GM12878 (cell line): ENCODE measurements around the gene RPL38. TPM values are rescaled to one million over a fixed set of nuclear protein-coding genes. Genes with fewer than 3 reads are reported as not detected.

Source experiments
- ATAC-seq: fragments of 200-7000 bp; cut with Tn5 transposase; 3 replicates; pipeline ENCODE4 v1.9.1; 2020; ENCODE audit warnings: mild to moderate bottlenecking, moderate library complexity
- BruUV-seq: library from RNA; stranded (reverse); fragments of 400-500 nt; replicated peaks from 2 replicates; lab custom pipeline; 2021; lab: Mats Ljungman, UMichigan
- CTCF ChIA-PET: fragments of 300-600 bp; sonication (Branson Sonifier 250); formaldehyde crosslinking; extraction: SDS; loops from one replicate; lab custom pipeline; 2021; ENCODE audit warnings: inconsistent platforms; lab: Yijun Ruan, JAX
- POLR2A ChIA-PET: fragments of 350-600 bp; formaldehyde crosslinking; extraction: SDS; loops from one replicate; lab custom pipeline; 2021; ENCODE audit warnings: inconsistent platforms; lab: Charles Lee
- RAD21 ChIA-PET: fragments of 300-600 bp; sonication (Branson Sonifier 250); formaldehyde crosslinking; loops from one replicate; lab custom pipeline; 2023; ENCODE audit warnings: antibody characterized with exemption; ENCODE audit not compliant: unreplicated experiment; lab: Charles Lee
- SMC1A ChIA-PET: fragments of 300-600 bp; sonication (Branson Sonifier 250); formaldehyde crosslinking; loops from one replicate; lab custom pipeline; 2023; ENCODE audit not compliant: unreplicated experiment, uncharacterized antibody; lab: Charles Lee
- DNase-seq: peaks from one replicate; pipeline ENCODE4 v3.0.0-alpha.2; 2011; ENCODE audit warnings: low read depth, low spot score
- FAIRE-seq: peaks from 3 replicates; lab custom pipeline; 2011; peaks lifted over from hg19 to GRCh38; lab: Jason Lieb, UNC
- H2AFZ ChIP-seq: 2 replicates; pipeline ENCODE4 v1.6.0; 2011; ENCODE audit warnings: low read depth, low read length, control low read depth; ENCODE audit not compliant: control insufficient read depth
- H3K27ac ChIP-seq: 2 replicates; pipeline ENCODE4 v1.5.1; 2011; ENCODE audit warnings: control low read depth; ENCODE audit not compliant: control insufficient read depth, insufficient read depth
- H3K27me3 ChIP-seq, 2 experiments: replicated peaks in 1 of 2; 2 replicates each; pipeline versions ENCODE4 v1.6.0 to v1.6.1; 2011; ENCODE audit warnings: low read length in 1 of 2; ENCODE audit not compliant: control insufficient read depth in 2 of 2, insufficient read depth in 2 of 2
- H3K36me3 ChIP-seq, 2 experiments: 2 replicates each; pipeline ENCODE4 v1.5.1; 2011; ENCODE audit warnings: low read length in 1 of 2; ENCODE audit not compliant: control insufficient read depth in 2 of 2, insufficient read depth in 2 of 2
- H3K4me1 ChIP-seq: 2 replicates; pipeline ENCODE4 v1.6.1; 2011; ENCODE audit warnings: mild to moderate bottlenecking, low read length, moderate library complexity, mixed read lengths; ENCODE audit not compliant: control insufficient read depth, insufficient read depth
- H3K4me2 ChIP-seq: 2 replicates; pipeline ENCODE4 v1.6.0; 2011; ENCODE audit warnings: control low read depth; ENCODE audit not compliant: control insufficient read depth, insufficient read depth
- H3K4me3 ChIP-seq: fragments of 200-600 bp; sonication (generic); 2 replicates; pipeline ENCODE4 v1.5.1; 2016
- H3K79me2 ChIP-seq: 2 replicates; pipeline ENCODE4 v1.6.0; 2011; ENCODE audit warnings: low read length; ENCODE audit not compliant: control insufficient read depth, insufficient read depth
- H3K9ac ChIP-seq: 2 replicates; pipeline ENCODE4 v1.8.0; 2011; ENCODE audit warnings: low read length, control low read depth, mixed read lengths; ENCODE audit not compliant: control insufficient read depth, insufficient read depth
- H3K9me3 ChIP-seq: replicated peaks from 3 replicates; pipeline ENCODE4 v1.5.1; 2011; ENCODE audit warnings: mild to moderate bottlenecking, low read length; ENCODE audit not compliant: control insufficient read depth, insufficient read depth
- H4K20me1 ChIP-seq: 2 replicates; pipeline ENCODE4 v1.6.0; 2011; ENCODE audit not compliant: control insufficient read depth, insufficient read depth
- ATF2 ChIP-seq: IDR thresholded peaks from 2 replicates; pipeline ENCODE4 v1.6.1; 2012; ENCODE audit warnings: low read length, inconsistent platforms
- BHLHE40 ChIP-seq, 2 experiments: fragments of 450-650 bp in 1 of 2; IDR thresholded peaks; 2 replicates each; pipeline ENCODE4 v1.6.1; 2011 to 2017; ENCODE audit warnings: low read depth in 2 of 2, borderline replicate concordance in 1 of 2, improper control_type of control experiment in 1 of 2, low read length in 1 of 2, mild to moderate bottlenecking in 1 of 2
- CHD1 ChIP-seq: IDR thresholded peaks from 2 replicates; pipeline ENCODE4 v1.6.1; 2012; ENCODE audit warnings: low read depth, low read length, improper control_type of control experiment
- IKZF1 ChIP-seq: fragments of 450-650 bp; conservative IDR thresholded peaks from 2 replicates; pipeline ENCODE4 v1.6.1; 2017; ENCODE audit warnings: antibody characterized with exemption, mild to moderate bottlenecking
- NBN ChIP-seq: fragments of 450-650 bp; IDR thresholded peaks from 2 replicates; pipeline ENCODE4 v1.6.1; 2016
- NFYA ChIP-seq: IDR thresholded peaks from 2 replicates; pipeline ENCODE4 v1.6.1; 2011; ENCODE audit warnings: low read depth, mild to moderate bottlenecking, low read length, improper control_type of control experiment, borderline replicate concordance
- NR2C2 ChIP-seq: IDR thresholded peaks from 2 replicates; pipeline ENCODE4 v1.6.1; 2011; ENCODE audit warnings: borderline replicate concordance, low read depth; ENCODE audit not compliant: control insufficient read depth, insufficient read length
- PAX5 ChIP-seq: IDR thresholded peaks from 2 replicates; pipeline ENCODE4 v1.6.1; 2011; ENCODE audit warnings: low read depth, low read length, borderline replicate concordance
- REST ChIP-seq: IDR thresholded peaks from 2 replicates; pipeline ENCODE4 v1.6.1; 2012; ENCODE audit warnings: mild to moderate bottlenecking, low read depth, low read length
- STAT3 ChIP-seq: IDR thresholded peaks from 2 replicates; pipeline ENCODE4 v1.6.1; 2011; ENCODE audit warnings: low read depth, low read length, improper control_type of control experiment
- TBL1XR1 ChIP-seq: IDR thresholded peaks from 2 replicates; pipeline ENCODE4 v1.6.1; 2012; ENCODE audit warnings: low read depth, low read length, improper control_type of control experiment
- ZBTB4 ChIP-seq: fragments of 450-650 bp; formaldehyde crosslinking; IDR thresholded peaks from 2 replicates; pipeline ENCODE4 v1.4.0; 2022; ENCODE audit warnings: mild to moderate bottlenecking, moderate library complexity
- ZNF217 ChIP-seq: fragments of 450-650 bp; IDR thresholded peaks from 2 replicates; pipeline ENCODE4 v1.6.1; 2017; ENCODE audit warnings: antibody characterized with exemption, mild to moderate bottlenecking
- WGBS: methylation state at CpG from one replicate; pipeline ENCODE4 v1.1.6; 2016; ENCODE audit warnings: low lambda C conversion rate; ENCODE audit not compliant: insufficient replicate concordance, insufficient coverage; ENCODE audit errors: missing lambda C conversion rate; 5-methylcytosine and 5-hydroxymethylcytosine counted together
- in situ Hi-C: fragments of 300-500 bp; cut with MboI; formaldehyde crosslinking; loops from 9 replicates; pipeline ENCODE4 v1.14.3; 2018; ENCODE audit warnings: mixed read lengths
- intact Hi-C: fragments of 100-400 bp; cut with micrococcal nuclease; formaldehyde crosslinking; loops from one replicate; pipeline ENCODE4 v1.14.2; 2022; ENCODE audit not compliant: unreplicated experiment
- polyA plus RNA-seq, 11 experiments: library from polyadenylated mRNA; depleted of rRNA in 4 of 11; unstranded in 6 of 11; stranded (reverse) in 5 of 11; fragments of >200 nt; fragmentation: Nextera tagmentation in 4 of 11; fragmentation: Illumina TruSeq in 1 of 11; extraction: Ambion mirVana in 4 of 11; extraction: Trizol in 1 of 11; gene quantifications; 1 replicate in 1 of 11; 2 replicates in 10 of 11; pipeline versions ENCODE4 v1.2.1 to v1.2.3, GENCODE V29; 2011 to 2016; ENCODE audit warnings: inconsistent platforms in 2 of 11, missing spikeins in 2 of 11, low read depth in 1 of 11
- total RNA-seq, 4 experiments: library from RNA; depleted of rRNA in 3 of 4; stranded (reverse); fragments of >200 nt in 3 of 4; fragmentation: Illumina TruSeq in 1 of 4; extraction: Trizol in 1 of 4; gene quantifications; 2 replicates each; pipeline versions ENCODE4 v1.2.1 to v1.2.3, GENCODE V29; 2013 to 2021

RPL38 gene
- total and polyA plus RNA-seq, 10 of the 15 experiments (the other 5 are each of a cell fraction or from before 2014, with no cell fraction given): 1,318 to 4,938 (median 2,673) TPM

GRCh38 chr17:74220946-74221818 is 17.7 kb downstream of the RPL38 start (continued):
- TF ChIP-seq REST (no peak), ZBTB4 (CRISPR knock-in tag) (no peak)

GRCh38 chr17:74222399-74222798 is 18.9 kb downstream of the RPL38 start:
- Histone ChIP-seq H3K4me2 (no peak overlapping the region), H3K4me3 (no peak overlapping the region), H3K4me1 (no peaks in the 10 kb centered on the region), H3K27ac (no peak overlapping the region), H3K36me3 (no peaks in the 10 kb centered on the region; a peak in 1 of 4 replicates), H2AFZ (no peak overlapping the region), H4K20me1 (no peaks in the 10 kb centered on the region), H3K79me2 (no peaks in the 10 kb centered on the region; the same call in 1 of the 2 replicates), H3K27me3 (no peaks in the 10 kb centered on the region), H3K9ac (no peak overlapping the region), H3K9me3 (no peaks in the 10 kb centered on the region)
- BruUV-seq: no TSS peak
- ChIA-PET CTCF (interaction anchor here (0.8 to 0.9 kb wide), 3 partner anchors 10 to 59 kb away, joined by 3 to 4 read pairs (median 3); no protein-coding TSS in a partner anchor), POLR2A (interaction anchor here (1.2 kb wide), 1 partner anchor 19 kb away, joined by 3 read pairs; the partner anchor contains the start of gene RPL38), SMC1A (no interaction called here), RAD21 (interaction anchor here (0.8 kb wide), 1 partner anchor 19 kb away, joined by 5 read pairs; the partner anchor contains the start of gene RPL38)
- intact Hi-C loops: no loop called here
- ATAC-seq (no peak), FAIRE-seq (no peak), DNase-seq (no peak)
- 65% methylated on average over 13 of the region's 13 CpGs for WGBS
- in situ Hi-C loops: no loop called here
- TF ChIP-seq ZNF217 (no peak), NR2C2 (no peak), PAX5 (no peak), STAT3 (no peak), IKZF1 (no peak), NBN (no peak), BHLHE40 (IDR thresholded peaks at IDR 0.05; ENCODE audit: borderline replicate concordance in 1 of 2, low read depth in 2 of 2, low read length in 1 of 2) (no peak), TBL1XR1 (no peak), NFYA (no peak), ATF2 (no peak), CHD1 (no peak)
